8988T (cell line): ENCODE results near the gene RBSN.

ENCODE experiments used
- DNase-seq: peaks from one replicate; pipeline ENCODE4 v3.0.0; 2011

RBSN gene

DNA sequence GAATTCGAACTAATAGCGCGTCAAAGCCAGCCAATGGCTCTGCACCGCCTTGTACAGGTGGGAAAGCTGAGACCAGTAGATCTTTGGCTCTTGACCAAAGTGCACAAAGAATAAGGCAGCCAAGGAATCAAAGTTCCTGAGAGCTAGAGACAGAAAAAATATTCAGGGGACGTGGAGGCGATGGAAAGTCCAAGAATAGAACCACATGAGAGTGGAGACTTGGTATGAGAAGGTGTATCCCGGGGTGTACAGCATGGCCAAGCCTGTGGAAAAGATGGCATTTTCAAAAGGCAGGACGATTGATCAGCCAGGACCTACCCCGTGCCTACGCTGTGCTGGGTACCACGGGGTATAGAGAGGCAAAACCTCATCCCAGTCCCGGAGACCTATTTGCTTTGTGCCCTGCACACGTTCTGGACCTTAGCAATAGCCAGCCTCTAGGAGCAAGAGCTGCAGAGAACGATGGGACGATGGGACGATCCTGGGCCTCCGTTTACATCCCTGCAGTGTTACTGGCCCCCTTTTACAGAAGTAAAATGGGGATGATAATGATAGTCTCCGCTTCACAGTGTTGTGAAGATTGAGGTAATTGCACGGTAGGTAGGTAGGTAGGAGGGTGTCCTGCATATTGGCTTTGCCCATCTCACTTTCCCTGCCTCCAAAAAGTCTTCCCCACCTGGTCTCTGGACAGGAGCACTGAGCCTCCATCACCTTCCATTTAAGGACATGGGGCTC is 583 bp upstream of the RBSN start:
- no peak for DNase-seq

- DNase-seq = no peak
These were observed 1.1 kb downstream of the RBSN start for GRCh38 chr3:15097891-15098290.

DNA sequence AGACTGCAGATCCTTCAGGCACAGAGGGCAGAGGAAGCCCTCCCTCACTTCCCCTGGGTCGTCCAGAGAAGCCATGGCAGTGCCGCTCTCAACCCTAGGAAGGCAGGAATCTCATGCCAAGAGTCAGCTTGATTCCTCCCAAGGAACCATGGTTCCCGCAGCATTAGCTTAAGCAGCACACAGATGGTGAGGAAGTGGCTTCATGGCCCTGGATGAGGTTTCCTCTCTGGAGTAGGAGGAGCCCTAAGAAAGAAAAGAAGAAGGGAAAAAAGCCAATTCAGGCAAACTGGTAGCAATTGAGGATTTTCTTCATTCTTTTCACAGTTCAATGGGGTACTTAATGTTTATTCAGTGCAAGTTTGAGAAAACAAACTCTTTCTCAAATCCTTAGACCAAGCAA is 2.9 kb downstream of the RBSN start:
- no peak for DNase-seq

GRCh38 chr3:15094187-15094875 is 4.6 kb downstream of the RBSN start:
- no peak for DNase-seq

DNA sequence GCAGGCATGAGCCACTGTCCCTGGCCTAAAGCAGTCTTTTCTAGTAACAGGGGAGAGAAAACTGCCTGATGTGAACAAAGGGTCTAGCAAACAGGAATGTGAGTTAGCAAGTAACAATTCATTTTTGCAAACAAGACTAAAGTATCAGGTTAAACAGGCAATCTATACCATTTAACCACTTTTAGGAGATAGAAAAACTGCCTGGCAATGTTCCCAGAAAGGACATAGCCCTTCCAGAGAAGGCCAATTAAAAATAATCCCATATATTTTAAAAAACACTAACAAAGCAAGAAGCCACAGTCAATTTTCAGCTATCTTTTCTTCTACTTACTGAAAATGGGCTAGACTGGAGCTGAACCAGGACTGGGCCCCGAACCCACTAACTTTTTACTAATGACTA is 6.3 kb downstream of the RBSN start:
- DNase-seq = no peak

GRCh38 chr3:15091575-15091974 is 7.4 kb downstream of the RBSN start:
- no peak for DNase-seq

GRCh38 chr3:15089201-15089600 is 9.7 kb downstream of the RBSN start:
- DNase-seq = no peak

GRCh38 chr3:15086699-15087098 is 12.2 kb downstream of the RBSN start:
- no peak for DNase-seq

DNA sequence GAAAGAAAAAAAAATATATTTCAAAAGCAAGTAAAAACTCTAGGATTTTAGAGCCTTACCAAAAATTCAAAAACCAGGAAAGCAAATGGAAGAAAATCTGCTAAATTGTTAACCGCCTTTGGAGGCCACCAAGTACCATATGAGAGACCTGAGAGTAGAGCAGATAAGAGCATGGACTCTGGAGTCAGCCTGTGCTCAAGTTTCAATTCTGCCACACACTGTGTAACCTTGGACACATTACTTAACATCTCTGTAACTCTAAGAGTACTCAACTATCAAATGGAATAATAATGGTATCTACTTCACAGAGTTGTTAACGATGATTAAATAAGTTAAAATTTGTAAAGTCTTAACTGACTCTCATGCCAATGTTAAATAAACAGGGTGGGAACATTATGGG is 12.7 kb downstream of the RBSN start:
- DNase-seq = no peak

DNA sequence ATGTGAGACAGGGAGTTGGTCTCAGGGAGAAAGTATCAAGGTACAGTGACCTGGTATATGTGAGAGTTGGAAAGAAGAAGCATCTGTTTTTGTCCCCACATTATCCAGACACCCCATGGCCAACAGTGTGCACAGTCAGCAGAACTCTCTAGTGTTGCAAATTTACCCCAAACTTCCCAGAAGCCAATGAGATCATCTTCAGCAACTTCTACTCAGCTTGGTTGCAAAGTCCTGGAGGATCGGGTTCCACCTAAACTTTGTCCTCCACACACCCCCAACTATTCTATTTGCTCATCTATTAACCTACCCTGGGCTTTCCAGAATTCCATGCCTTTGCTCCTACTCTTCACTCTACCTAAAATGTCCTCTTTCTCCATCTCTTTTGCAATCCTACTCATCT is 15.7 kb downstream of the RBSN start:
- DNase-seq = no peak

GRCh38 chr3:15081960-15082664 is 16.8 kb downstream of the RBSN start:
- no peak for DNase-seq

- DNase-seq = no peak
These were observed 19.9 kb downstream of the RBSN start for GRCh38 chr3:15079091-15079490.

- DNase-seq = no peak
These were observed 24.4 kb downstream of the RBSN start for GRCh38 chr3:15074500-15074899.

GRCh38 chr3:15071699-15072098 is 27.2 kb downstream of the RBSN start:
- DNase-seq = no peak

GRCh38 chr3:15069441-15069840 is 29.5 kb downstream of the RBSN start:
- no peak for DNase-seq

DNA sequence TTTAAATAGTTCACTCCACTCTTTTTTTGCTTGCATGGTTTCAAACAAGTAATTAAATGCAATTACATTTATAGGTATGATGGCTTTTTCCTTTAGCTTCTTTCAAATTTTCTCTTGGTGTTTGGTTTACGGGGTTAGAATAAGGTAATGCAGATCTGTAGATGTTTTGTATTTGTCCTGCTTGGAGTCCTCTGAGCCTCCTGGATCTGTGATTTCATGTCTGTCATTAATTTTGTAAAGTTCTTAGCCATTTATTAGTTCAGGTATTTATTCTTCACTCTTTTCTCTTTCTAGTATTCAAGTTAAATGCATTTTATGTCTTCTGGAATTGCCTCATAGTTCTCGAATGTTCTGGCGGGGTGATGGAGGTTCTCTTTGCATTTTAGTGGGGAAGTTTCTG is 32.5 kb downstream of the RBSN start:
- DNase-seq = no peak

- no peak for DNase-seq
These were observed 33.4 kb downstream of the RBSN start for GRCh38 chr3:15065550-15066007.

DNA sequence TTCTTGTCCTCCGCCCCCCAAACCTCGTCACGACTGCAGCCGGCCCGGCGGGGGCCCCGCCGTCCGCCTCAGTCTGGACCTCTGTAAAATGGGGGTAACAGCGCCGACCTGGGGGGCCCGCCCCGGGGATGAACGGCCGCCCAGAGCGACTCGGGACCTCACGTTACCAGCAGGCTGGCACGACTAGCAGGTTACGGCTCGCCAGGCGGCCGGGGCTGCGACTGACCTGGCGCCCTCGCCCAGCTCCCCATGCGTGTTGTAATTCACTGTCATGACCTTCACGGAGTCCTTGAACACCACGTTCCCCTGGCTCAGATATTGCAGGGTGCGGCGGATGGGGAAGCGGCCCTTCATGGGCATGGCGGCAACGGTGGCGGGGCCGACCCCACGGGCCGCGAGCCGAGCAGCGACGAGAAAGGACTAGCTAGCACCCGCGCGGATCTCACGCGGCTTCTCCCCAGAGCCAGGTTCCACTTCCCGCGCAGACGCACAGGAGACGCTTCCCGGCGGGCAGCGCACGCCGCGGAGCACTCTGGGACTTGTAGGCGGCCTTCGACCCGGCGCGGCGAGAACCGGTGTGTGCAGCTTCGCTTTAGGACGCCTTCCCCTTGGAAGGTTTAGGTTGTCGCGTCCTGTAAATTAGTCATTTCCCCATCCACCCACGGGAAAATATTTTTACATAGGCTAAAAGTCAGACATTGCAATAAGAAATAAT is 34.0 kb downstream of the RBSN start, which contains the start of gene MRPS25:
Gene MRPS25 (minus strand): TSS at position 481 of the 715 bp plus-strand sequence. CDS start 121 bp downstream, at position 360.
- DNase-seq = peak; percentile 99

DNA sequence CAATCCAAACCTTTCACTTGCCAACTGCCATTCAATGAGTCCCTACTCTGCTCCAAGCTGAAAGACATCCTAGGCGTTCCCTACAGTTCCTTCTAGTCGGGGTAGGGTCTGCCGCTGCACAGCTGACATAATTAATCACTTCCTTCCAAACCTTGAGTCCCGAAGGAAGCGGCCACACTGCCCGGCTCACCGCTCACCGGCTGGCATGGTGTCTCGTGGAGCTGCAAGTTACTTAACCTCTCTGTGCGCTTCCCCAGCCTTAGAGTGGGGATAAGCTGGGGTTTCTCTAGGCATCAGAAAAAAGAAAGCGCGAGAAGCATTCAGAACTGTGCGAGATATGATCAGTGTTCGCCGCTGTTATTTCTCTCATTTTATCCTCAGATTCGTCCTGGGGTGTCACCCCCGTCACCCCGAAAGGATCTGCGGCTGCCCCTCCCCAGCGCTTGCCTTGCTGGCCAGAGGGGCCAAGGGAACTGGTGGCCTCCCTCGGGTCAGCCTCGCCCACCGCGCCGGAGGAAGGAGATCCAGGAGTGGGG is 34.6 kb downstream of the RBSN start:
- DNase-seq = peak; percentile 57

- DNase-seq = no peak
These were observed 35.2 kb downstream of the RBSN start for GRCh38 chr3:15063656-15064286.

DNA sequence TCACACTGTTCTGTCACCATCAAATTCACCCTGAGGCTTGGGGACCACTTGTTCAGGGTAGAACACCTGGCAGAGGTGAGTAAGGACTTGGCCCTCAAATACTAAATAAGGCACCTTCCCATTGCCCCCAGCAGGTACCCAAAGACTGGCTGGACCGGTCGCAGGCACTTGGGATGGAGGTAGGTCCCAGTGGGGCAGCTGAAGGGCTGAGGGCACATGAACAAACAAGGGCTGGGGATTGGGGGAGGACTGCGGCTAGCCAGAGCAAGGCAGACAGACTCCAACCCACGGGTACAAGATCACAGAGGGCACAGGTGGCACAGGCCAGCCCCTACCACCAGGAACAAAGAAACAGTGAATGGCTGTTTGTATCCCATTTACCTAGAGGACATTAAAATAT is 35.7 kb downstream of the RBSN start:
- no peak for DNase-seq

GRCh38 chr3:15060029-15060428 is 38.9 kb downstream of the RBSN start:
- no peak for DNase-seq
